ENCODE results near the gene GAA.

DNA sequence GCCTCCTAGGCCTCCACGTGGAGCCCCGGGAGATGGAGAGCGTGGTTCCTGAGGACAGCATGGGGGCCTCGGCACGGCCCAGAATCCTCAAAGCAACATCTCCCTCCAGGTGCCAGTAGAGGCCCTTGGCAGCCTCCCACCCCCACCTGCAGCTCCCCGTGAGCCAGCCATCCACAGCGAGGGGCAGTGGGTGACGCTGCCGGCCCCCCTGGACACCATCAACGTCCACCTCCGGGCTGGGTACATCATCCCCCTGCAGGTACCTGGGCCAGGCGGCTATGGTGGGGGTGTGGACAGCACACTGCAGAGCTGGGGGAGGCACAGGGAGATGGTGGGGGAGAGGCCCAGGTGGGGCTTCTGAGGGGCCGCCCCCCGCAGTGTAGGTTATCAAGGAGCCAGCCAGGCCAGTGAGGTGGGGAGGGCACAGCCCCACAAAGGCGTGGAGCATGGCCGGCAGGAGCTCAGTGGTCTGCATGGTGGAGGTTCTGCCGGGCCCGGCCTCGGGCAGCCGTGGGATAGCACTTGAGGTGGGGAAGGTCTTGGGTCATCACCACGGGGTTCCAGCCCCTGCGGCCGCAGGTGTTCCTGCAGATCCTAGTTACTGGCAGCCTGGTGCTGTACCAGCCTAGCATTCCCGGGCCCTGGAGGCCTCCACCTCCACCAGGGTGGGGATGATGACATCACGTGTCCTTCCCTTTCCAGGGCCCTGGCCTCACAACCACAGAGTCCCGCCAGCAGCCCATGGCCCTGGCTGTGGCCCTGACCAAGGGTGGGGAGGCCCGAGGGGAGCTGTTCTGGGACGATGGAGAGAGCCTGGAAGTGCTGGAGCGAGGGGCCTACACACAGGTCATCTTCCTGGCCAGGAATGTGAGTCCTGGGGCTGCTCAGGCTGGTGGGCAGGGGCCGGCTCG lies 16.4 kb downstream of the GAA start:
- TF ChIP-seq SP1 (IDR thresholded peaks at IDR 0.05) (no peak), BHLHE40 (IDR thresholded peaks at IDR 0.05; ENCODE audit: borderline replicate concordance) (no peak), FOXM1 (IDR thresholded peaks at IDR 0.05; ENCODE audit: borderline replicate concordance) (no peak), NFRKB (IDR thresholded peaks at IDR 0.05) (no peak), FOXK2 (IDR thresholded peaks at IDR 0.05) (no peak), FOXA1 (IDR thresholded peaks at IDR 0.05) (no peak), SUZ12 (IDR thresholded peaks at IDR 0.05) (no peak), ARNT (IDR thresholded peaks at IDR 0.05) (no peak), ELF4 (IDR thresholded peaks at IDR 0.05) (no peak), CTBP1 (IDR thresholded peaks at IDR 0.05; ENCODE audit: borderline replicate concordance) (no peak), LEF1 (IDR thresholded peaks at IDR 0.05; ENCODE audit: borderline replicate concordance) (no peak)
- TF ChIP-seq, protein P1, sequence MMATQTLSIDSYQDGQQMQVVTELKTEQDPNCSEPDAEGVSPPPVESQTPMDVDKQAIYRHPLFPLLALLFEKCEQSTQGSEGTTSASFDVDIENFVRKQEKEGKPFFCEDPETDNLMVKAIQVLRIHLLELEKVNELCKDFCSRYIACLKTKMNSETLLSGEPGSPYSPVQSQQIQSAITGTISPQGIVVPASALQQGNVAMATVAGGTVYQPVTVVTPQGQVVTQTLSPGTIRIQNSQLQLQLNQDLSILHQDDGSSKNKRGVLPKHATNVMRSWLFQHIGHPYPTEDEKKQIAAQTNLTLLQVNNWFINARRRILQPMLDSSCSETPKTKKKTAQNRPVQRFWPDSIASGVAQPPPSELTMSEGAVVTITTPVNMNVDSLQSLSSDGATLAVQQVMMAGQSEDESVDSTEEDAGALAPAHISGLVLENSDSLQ (IDR thresholded peaks at IDR 0.05) = no peak

Measured in HEK293T (cell line).